OCI-LY1 (cell line): ENCODE results near the gene CNTNAP2.

ENCODE experiments used
- EZH2 ChIP-seq: fragments of 200-600 bp; sonication (generic), shearing (Covaris generic); IDR thresholded peaks from 2 replicates; pipeline ENCODE4 v1.8.0; 2017; ENCODE audit warnings: borderline replicate concordance, mixed run types, mild to moderate bottlenecking, antibody characterized with exemption, low read length, moderate library complexity, mixed read lengths
- TF ChIP-seq, protein P1 (sequence below): fragments of 200-600 bp; sonication (generic), shearing (Covaris generic); IDR thresholded peaks from 2 replicates; pipeline ENCODE4 v1.5.1; 2017; ENCODE audit warnings: mild to moderate bottlenecking, antibody characterized with exemption, low read length, moderate library complexity, mixed read lengths

DNA sequence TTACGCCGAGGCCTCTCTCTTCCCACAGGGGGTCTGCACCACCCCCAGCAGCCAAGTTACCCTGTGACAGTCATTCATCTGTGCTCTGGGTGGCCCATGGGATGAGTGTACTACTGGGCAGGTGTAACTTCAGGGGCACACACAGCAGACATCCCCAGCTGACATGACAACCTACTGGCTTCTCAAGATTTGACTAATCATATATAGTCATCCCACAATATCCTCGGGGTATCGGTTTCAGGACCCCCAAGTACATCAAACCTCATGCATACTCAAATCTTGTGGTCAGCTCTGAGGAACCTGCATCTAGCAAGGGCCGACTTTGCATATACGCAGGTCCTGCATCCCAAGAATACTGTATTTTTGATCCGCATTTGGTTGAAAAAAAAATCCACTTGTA is 2137.0 kb downstream of the CNTNAP2 start:
- TF ChIP-seq, protein P1, sequence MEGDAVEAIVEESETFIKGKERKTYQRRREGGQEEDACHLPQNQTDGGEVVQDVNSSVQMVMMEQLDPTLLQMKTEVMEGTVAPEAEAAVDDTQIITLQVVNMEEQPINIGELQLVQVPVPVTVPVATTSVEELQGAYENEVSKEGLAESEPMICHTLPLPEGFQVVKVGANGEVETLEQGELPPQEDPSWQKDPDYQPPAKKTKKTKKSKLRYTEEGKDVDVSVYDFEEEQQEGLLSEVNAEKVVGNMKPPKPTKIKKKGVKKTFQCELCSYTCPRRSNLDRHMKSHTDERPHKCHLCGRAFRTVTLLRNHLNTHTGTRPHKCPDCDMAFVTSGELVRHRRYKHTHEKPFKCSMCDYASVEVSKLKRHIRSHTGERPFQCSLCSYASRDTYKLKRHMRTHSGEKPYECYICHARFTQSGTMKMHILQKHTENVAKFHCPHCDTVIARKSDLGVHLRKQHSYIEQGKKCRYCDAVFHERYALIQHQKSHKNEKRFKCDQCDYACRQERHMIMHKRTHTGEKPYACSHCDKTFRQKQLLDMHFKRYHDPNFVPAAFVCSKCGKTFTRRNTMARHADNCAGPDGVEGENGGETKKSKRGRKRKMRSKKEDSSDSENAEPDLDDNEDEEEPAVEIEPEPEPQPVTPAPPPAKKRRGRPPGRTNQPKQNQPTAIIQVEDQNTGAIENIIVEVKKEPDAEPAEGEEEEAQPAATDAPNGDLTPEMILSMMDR, result no peak
- no peak for TF ChIP-seq EZH2
